GM12891 (cell line): ENCODE results near the gene ADAMTS10.
"Not testable (repeated sequence)": the region's sequence is repeated elsewhere in the genome, so short reads cannot be mapped to it uniquely, and the experiment has no call there.

Source experiments
- PAX5 ChIP-seq: IDR thresholded peaks from 2 replicates; pipeline ENCODE4 v1.6.1; 2011; ENCODE audit warnings: low read length, moderate library complexity, mild to moderate bottlenecking; ENCODE audit not compliant: insufficient read depth, severe bottlenecking
- POLR2A ChIP-seq: IDR thresholded peaks from 2 replicates; pipeline ENCODE4 v1.6.1; 2011; ENCODE audit warnings: low read depth, low read length, control low read depth
- POLR2AphosphoS5 ChIP-seq: IDR thresholded peaks from 2 replicates; pipeline ENCODE4 v1.6.1; 2011; ENCODE audit warnings: low read depth, low read length, control low read depth
- POU2F2 ChIP-seq: IDR thresholded peaks from 2 replicates; pipeline ENCODE4 v1.6.1; 2011; ENCODE audit warnings: low read depth, mild to moderate bottlenecking, control low read depth, low read length, moderate library complexity
- SPI1 ChIP-seq: IDR thresholded peaks from 2 replicates; pipeline ENCODE4 v1.6.1; 2011; ENCODE audit warnings: low read depth, low read length, control low read depth
- TAF1 ChIP-seq: IDR thresholded peaks from 2 replicates; pipeline ENCODE4 v1.6.1; 2011; ENCODE audit warnings: low read depth, low read length, control low read depth

GRCh38 chr19:8574619-8574922, 35.9 kb downstream of the ADAMTS10 start:
- not testable (repeated sequence) for TF ChIP-seq POLR2AphosphoS5, POLR2A, TAF1, POU2F2, SPI1, PAX5
